Suppressor macrophage treated with lipopolysaccharide for 1 hour (primary cell): Measurements from ENCODE around the gene CDH23.

Experiments
- DNase-seq, 3 donors: peaks; one replicate each; pipeline ENCODE4 v3.0.0-alpha.2; 2020 to 2022

Gene CDH23

DNA sequence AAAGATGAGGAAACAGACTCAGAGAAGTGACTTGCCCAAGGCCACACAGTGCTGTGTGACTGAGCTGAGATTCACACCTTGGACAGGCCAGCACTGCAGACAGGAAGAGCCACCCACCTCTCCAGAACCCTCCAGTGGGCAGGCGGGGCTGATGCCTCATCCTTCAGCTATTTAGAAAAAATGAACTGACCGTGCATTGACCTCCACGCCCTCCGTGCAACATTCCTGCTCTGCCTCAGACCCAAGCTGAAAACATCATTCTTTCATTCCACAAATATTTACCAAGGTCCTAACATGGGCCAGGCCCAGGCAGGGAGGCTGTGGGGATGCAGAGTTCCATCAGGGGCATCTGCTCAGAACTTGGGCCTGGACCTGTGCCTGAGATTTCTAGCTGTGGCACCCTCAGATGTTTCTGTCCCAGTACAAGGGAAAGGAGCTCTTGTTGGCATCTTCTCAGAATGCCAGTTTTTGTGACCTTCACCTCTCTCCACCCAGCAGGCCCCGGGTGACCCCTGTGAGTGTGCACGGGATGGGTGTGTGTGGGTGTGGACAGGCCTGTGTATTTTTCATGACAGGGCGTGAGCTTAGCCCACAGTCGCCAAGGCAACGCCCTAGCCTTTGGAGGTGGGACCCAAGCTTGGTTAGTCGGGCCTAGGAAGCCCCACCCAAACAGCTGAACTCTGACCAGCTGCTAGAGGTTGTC lies 370.1 kb downstream of the CDH23 start:
- DNase-seq: peak in 1 of 3 donors; percentile 47

DNA sequence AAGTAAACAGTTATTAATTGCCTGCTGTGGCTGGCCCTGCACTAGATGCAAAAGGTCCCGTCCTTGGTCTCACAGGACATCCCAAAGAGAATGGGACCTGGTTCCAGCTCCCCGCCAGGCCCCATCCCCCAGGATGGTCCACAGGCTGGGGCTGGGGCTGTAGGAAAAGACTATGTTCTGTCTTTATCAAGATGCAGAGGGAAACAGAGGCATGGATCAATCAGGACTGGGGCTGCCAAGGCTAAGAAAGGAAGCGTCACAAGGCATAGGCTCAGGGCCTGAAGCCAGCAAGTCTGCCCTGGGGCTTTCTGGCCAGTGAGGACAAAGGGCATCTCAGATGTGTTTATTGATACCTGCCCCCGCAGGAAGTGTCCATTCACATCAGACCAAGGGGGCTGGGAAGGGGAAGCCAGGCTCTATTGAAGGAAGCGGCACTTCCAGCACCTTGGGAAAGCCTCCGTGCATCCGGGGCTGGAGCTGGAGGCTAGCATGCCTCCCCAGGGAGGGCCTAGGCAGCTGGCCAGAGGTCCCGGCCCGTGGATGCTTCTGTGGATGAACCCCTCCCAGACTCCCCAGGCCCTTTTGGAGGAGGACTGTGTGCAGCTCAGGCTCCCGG lies 370.8 kb downstream of the CDH23 start:
- DNase-seq: no peak

DNA sequence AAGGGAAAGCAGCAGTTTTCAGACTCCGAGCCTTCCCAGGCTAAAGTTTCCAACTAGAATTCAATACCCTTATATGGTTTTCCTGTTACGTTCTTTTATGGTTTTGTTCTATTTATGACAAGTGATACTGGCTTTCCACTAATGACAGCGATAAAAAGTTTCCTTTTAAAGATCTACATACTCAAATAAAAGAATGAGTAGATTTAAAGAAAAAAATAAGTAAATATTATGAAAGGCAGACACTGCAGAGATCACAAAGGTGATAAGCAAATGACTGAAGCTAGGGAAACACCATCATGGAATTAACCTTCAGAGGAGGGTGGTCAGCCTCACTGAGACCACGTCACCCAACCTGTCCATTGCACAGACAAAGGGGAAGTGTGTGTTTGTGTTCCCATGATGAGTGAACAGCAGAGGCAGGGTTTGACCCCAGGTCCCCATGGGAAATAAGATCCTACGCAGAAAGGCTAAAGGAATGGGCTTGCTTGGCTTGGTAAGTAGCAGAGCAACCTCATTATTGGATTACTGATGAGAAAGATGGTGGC lies 372.6 kb downstream of the CDH23 start:
- peak; percentile 58 to 69 (median 67) for DNase-seq

DNA sequence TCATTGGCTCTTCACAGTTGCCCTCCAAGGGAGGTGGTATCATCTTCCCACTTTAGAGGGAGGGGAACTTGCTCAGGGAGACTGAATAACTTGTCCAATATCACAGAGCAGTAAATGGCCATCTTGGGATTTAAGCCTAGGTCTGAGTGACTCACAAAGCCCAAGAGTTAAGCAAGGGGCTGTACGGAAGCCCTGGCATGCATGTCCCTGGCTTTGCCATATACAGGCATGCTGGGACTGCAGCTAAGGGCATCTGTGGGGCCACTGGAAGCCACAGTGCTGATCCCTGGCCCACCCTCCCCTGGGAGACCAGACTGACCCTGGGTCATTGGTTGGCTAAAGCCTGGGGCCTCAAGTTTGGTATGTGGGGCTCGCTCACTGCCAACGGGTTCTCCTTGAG lies 373.5 kb downstream of the CDH23 start:
- peak; percentile 67 to 78 (median 75) for DNase-seq

DNA sequence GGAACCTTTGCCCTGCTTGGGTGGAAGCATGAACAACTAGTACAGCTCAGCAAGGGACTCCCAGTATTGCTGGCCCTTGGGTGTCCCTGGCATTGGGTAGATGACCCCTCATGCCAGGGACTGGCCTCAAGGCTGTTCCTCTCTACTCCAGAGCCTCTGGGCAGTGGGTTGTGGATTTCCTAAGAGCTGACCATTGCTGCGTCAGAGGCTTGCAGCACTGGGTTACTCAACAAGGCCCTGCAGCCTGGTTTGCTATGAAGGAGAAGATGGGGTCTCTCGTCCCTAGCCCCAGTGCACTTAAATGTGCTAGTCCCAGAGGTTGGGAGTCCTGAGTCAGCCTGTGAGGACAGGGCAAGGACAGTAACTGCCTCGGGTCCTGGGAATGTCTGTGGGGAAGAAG lies 374.1 kb downstream of the CDH23 start:
- DNase-seq: peak; percentile 84 to 92 (median 84)

DNA sequence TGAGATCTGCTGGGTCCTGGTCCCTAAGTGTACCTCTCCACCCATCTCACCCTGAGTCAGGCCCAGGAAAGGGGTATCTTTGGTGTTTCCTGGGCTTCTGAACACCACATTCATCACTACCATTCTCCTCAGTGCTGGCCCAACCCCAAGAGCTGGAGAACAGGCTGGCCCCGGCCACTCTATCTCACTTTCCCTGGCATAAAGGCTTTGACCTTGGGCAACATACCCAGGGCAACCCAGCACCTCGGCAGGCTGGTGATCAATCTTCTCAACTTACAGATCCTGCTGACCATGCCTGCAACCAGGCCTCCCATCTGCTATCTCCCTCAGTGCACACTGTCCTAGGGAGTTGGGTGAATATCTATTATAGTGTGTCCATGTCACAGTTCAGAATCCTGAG lies 374.5 kb downstream of the CDH23 start:
- DNase-seq: no peak

DNA sequence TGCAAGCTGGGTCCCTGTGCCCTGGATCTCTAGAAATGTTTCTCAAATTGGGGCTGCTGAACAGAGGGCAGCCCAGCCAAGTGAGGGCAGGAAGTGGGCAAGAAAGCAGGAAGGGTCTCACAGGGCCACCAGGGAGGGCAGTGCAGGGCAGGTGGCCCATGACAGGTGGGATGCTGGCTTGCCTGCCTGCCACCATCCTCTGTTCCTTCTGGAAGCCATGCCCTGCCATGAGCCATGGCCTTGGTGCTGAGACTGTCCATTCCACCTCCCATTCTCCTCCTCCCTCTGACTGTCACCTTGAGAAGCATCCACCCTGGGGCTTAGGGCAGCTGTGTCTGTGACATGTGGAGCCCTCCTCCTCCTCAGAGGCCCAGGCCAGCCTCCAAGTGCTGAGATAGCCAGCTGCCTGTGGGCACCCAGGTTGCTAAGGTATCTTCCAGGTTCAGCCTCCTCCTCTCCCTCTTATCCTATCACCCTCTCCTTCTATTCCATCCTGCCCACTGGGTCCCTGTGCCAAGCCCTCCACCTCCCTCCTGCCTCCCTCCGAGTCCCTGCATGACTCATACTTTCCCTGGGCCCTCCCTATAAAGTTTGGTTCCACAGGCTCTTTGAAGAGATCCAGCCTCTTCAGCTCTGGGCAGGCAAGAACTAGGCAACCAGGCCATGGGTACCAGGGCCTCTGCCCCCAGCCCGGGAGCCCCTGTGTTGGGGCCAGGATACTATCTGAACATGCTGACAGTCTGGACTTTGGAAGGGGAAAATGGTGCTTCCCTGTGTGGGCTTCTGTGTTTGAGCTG lies 375.3 kb downstream of the CDH23 start:
- peak; percentile 58 to 71 (median 64) for DNase-seq

DNA sequence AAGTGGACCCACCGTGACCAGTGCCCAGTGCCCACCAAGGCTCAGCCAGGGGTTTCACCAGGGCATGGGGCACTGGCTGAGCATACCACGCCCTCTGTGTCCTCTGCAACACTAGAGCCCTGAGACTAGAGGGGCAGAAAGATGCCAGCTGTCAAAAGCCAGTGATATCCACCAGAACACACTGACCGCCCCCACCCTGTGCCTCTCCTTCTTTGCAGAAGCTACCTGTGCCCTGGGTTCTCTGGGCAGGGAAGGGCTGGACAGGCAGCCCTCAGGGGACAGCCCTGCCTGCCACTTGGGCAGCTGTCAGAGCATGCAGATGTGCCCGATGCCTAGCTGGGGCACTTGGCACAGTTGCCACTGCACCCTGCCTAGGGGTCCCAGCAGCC lies 376.1 kb downstream of the CDH23 start:
- DNase-seq: no peak

DNA sequence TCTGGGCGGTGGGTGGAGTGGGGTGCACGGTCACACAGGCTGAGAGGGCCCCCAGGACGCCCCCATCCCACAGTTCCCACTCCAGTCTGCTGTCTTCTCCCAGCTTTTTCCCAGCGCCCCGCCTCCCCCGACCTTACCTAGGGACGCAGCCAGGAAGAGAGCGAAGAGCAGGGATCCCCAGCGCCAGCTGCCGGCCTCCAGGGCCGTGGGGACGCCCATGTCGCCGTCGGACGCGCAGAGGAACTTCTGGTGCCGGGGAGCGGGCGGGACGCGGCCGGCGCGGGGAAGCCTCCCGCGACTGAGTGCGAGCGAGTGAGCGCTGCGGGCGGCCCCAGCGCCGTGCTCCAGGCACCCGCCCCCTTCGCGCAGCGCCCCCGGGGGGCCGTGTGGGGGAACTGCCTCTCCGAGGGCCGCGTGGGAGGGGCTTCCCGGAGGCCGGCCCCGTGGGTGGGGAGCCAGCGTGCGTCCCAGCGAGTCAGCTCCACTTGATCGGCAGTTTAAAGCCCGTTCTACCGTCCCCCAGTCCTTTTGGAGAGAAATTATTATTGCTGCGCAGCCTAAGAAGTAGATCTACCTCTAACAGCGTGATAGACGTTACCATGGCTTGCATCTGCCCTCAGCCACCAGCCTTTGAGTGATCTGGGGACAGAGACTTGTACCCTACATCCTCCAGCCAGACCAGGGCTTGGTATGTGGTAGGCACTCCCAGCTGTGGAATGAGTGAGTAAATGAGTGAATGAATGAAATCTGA lies 376.7 kb downstream of the CDH23 start, which contains the start of gene VSIR:
VSIR (minus strand) TSS at position 300 of the 751 bp plus-strand sequence; CDS start at position 219, 81 bp downstream.
- DNase-seq: peak; percentile 93 to 99 (median 96)

DNA sequence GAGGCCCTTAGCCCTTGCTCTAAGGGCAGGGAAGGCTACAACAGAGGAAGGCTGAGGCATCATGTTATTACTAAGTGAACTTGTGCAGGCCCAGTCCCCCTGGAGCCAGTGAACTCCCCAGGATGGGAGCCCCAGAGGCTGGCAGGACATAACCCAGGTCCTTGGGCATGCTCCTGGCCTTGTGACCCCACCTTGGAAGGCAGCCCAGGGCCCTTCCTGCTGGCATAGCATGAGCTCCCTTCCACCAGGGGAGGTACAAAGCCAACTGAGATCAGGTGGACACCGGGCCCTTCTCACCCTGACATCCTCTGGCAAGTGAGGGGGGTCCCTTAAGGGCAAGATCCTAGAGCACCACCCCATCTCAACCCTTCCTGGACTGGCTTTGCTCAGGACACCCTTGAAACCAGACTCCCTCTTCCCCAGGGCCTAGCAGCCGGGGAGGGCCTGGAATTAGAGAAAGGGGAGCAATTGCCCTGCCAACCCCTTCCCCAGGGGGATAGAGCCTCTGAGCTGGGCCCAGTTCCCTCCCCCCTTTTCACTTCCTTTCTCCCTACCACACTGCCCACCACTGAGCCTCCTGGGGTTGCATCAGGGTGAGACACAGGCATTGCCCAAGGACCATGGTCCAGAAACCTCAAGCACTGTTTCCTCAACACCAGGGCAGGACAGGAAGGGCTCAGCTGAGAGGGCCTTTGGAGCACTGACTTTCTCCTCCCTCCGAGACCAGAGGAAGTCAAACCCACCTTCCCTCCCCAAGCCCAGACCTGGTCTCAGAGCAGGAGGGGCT lies 378.4 kb downstream of the CDH23 start:
- DNase-seq: peak; percentile 88 to 91 (median 89)

DNA sequence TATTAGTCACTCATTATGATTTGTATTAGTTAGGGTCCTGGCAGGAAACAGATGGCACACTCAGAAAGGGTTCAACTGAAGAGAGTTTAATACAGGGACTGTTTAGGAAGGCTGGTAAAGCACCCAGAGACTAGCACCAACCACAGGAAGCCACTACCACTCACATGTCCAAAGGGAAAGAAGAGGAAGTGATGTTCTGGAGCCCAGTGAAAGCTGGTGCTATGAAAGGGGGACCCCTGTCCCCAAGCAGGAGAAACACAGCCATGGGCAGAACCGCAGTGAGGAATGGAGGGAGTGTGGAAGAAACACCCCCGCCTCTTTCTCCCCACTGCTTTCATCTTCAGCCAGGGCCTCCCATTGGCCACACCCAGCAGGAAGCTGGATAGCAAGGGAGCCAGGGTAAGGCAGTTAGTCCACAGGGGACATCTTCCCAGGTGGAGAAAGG lies 379.8 kb downstream of the CDH23 start:
- peak; percentile 68 to 77 (median 73) for DNase-seq

DNA sequence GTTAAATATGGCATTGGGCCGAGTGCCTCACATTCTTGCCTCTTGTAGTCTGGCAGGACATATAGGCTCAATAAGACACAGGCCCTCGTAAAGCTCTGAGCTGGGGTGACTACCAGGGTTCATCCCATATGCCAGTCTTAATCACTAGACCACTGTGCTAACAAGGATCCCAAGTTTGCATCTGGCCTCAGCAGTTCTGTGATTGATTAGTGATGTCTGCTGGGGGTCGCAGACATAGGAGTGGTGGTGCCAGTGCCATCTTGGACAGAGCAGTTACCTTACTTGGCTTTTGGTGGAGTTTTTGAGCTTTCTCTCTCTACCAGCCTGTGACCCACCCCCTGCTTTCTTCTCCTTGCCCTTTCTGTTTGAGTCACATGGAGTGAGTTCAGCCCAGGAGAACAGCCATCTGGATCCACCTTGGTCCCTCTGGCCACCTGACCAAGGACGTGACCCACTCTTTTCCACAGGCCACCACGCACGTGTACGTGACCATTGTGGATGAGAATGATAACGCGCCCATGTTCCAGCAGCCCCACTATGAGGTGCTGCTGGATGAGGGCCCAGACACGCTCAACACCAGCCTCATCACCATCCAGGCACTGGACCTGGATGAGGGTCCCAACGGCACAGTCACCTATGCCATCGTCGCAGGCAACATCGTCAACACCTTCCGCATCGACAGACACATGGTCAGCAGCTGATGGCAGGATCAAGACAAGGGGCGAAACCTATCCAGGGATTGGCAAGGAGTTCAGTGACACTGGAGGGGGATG lies 380.7 kb downstream of the CDH23 start:
- no peak for DNase-seq

DNA sequence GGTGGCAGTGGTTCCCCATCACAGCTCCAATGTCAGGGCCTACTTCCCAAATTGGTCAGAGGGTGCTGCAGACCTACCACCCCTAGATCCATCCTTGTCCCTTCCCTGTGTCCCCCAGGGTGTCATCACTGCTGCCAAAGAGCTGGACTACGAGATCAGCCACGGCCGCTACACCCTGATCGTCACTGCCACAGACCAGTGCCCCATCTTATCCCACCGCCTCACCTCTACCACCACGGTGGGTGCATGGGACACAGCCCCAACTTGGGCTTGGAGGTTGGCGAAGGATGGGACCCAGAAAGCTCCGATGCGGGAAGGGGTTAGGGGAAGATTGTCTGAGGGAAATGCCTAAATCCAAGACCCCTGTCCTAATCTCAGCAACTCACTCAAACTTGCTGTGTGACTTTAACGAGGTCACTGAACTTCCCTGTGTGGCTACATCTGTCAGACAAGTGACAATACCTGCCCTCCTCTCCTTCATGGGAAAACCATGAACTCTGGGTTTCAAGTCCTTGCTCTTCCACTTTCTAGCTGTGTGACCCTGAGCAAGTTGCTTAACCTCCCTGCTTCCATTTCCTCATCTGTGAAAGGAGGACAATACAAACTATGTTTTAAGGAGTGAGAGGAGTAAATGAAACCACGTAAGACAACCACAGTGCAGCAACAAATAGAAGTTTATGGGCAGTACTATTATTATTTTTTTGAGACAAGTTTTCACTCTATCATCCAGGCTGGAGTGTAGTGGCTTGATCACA lies 381.5 kb downstream of the CDH23 start:
- DNase-seq: peak in 1 of 3 donors; percentile 37

DNA sequence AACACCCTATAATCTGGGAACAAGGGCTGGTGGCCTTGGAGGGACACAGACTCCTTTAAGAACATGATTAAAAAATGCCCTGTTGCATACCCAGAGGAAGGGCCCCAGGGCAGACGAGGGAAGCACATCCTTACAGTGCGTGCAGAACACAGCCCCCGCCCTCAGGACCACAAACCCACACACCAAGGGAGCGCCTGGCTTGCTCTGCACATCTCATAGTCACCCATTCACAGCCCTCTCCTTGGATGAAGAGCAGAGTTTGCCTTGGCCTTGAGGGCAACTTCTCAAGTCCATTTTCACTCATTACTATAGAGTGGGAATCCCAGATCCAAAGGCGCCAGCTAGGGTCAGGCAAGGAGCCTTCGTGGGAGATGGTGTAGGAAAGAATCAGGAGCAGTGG lies 382.9 kb downstream of the CDH23 start:
- no peak for DNase-seq

DNA sequence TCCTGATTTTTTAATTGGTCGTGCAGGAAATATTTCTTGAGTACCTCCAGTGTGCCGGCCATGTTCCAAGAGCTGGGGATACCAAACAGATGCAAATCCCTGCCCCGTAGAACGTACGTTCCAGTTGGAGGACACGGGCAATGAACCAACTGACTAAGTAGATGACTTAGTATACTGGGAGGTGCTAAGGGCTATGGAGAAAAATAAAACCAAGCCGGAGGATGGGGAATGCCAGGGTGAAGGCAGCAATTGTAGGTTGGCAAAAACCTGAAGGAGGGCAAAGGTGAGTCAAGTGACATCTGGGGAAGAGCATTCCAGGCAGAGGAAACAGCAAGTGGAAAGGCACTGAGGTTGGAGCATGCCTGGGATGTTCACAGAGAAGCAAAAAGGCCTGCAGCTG lies 383.4 kb downstream of the CDH23 start:
- no peak for DNase-seq

DNA sequence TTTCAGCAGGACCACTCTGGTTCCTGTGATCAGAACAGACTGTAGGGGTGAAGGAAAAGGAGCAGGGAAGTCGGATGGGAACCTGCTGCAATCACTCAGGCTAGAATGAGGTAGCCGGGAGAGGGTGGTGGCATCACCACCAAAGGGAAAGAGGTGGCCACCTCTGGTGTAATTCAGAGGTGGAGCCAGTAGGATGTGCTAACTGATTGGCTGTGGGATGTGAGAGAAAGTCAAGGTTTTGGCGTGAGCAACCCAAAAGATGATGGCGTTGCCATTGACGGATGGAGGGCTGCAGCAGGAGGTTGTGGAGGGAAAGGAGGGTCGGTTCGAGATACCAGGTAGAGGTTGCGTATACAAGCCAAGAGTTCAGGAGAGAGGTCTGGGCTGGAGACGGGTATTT lies 384.0 kb downstream of the CDH23 start:
- no peak for DNase-seq

DNA sequence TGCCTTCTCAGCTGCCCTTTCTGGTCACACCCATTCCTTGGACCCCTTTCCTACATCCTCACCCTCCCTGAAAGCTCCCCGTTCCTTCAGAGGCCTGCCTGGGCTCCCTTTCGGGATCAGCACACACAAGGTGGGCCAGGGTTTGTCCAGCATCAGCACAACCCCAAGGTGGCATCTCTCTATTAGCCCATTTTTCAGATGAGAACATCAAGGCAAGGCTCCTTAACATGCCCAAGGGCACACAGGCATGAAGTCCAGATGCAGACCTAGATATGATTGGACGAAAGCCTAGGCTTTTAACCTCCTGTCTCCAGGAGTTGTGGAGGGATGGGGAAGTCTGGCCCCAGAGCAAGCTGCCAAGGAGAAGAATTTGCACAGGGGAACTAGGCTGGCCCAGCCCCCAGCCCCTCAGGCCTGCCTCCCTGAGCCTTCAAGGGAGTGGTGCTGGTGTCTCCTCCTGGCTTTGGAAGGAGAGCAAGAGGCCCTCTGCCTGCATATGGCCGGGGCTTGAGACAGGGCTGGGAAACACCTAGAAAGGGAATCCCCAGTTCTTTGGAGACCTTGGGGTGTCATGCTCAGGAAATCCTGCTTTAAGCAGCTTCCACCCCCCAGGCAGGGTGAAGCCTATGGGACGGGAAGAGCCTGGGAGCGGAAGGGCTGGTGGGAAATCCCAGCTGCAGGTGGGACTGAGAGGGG lies 385.6 kb downstream of the CDH23 start:
- no peak for DNase-seq

DNA sequence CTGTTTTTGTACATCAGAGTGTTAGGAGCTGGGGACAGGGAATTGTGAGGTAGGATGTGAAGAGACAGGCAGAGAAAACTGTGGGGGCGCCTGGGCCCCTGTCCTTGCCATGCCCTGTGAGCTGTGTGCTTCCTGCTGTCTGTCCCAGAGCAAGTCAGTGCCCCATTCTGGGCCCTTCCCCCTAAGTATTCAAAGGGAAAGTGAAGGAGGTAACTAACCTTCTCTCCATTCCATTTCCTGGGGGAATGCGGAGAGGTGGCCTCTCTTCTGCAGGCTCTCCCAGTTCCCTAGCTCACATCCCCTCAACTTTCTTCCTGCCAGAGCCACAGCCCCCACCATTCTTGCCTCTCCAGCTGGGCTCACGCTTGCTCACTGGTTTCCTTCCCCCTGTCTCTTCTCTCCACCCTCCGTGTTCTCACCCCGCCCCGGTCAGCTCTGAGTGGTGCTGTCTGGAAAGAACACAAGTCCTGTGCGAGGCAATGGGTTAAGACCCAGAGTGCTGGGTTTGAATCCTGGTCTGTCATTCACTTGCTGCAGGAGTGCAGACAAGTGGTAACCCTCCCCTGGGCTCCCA lies 386.3 kb downstream of the CDH23 start:
- DNase-seq: peak; percentile 56 to 69 (median 64)
